Hepatocyte (in vitro differentiated cells): Measurements from ENCODE around the gene GPR149. TPM values are rescaled to one million over a fixed set of nuclear protein-coding genes. Genes with fewer than 3 reads are reported as not detected.

Source experiments
- DNase-seq: peaks from one replicate; pipeline ENCODE4 v3.0.0-alpha.2; 2016; ENCODE audit warnings: low spot score
- H2AFZ ChIP-seq: fragments of 200-600 bp; sonication (generic); 2 replicates; pipeline ENCODE4 v1.6.0; 2016; ENCODE audit warnings: antibody characterized with exemption, mild to moderate bottlenecking
- H3K27ac ChIP-seq: fragments of 200-600 bp; sonication (generic); 2 replicates; pipeline ENCODE4 v1.5.1; 2016; ENCODE audit warnings: mild to moderate bottlenecking
- H3K27me3 ChIP-seq: fragments of 200-600 bp; sonication (generic); 2 replicates; pipeline ENCODE4 v1.6.1; 2016
- H3K36me3 ChIP-seq: fragments of 200-600 bp; sonication (generic); replicated peaks from 2 replicates; pipeline ENCODE4 v1.5.1; 2016; ENCODE audit warnings: low read depth; ENCODE audit not compliant: insufficient read depth
- H3K4me1 ChIP-seq: fragments of 200-600 bp; sonication (generic); 2 replicates; pipeline ENCODE4 v1.5.1; 2016; ENCODE audit warnings: mild to moderate bottlenecking, moderate library complexity; ENCODE audit not compliant: insufficient read depth
- H3K4me2 ChIP-seq: fragments of 200-600 bp; sonication (generic); 2 replicates; pipeline ENCODE4 v1.6.0; 2016
- H3K4me3 ChIP-seq: fragments of 200-600 bp; sonication (generic); 2 replicates; pipeline ENCODE4 v1.5.1; 2016; ENCODE audit warnings: mild to moderate bottlenecking
- H3K79me2 ChIP-seq: fragments of 200-600 bp; sonication (generic); 2 replicates; pipeline ENCODE4 v1.6.0; 2017; ENCODE audit warnings: mild to moderate bottlenecking
- H3K9me2 ChIP-seq: fragments of 200-600 bp; sonication (generic); replicated peaks from 2 replicates; pipeline ENCODE4 v1.6.0; 2017; ENCODE audit warnings: mild to moderate bottlenecking; ENCODE audit not compliant: insufficient read depth
- H3K9me3 ChIP-seq: fragments of 200-600 bp; sonication (generic); 2 replicates; pipeline ENCODE4 v1.5.1; 2016; ENCODE audit warnings: low read depth, mild to moderate bottlenecking
- H4K20me1 ChIP-seq: fragments of 200-600 bp; sonication (generic); 2 replicates; pipeline ENCODE4 v1.6.0; 2016; ENCODE audit warnings: mild to moderate bottlenecking; ENCODE audit not compliant: insufficient read depth, poor library complexity, severe bottlenecking
- EZH2 ChIP-seq: fragments of 200-600 bp; sonication (generic); IDR thresholded peaks from 2 replicates; pipeline ENCODE4 v1.6.1; 2016; ENCODE audit warnings: antibody characterized with exemption, mild to moderate bottlenecking, borderline replicate concordance
- EZH2phosphoT487 ChIP-seq: fragments of 200-600 bp; sonication (generic); IDR thresholded peaks from one replicate; pipeline ENCODE4 v1.6.1; 2018; ENCODE audit warnings: antibody characterized with exemption, mild to moderate bottlenecking, low read depth, moderate library complexity; ENCODE audit not compliant: unreplicated experiment, severe bottlenecking
- WGBS: methylation state at CpG from one replicate; pipeline ENCODE4 v1.1.6; 2016; ENCODE audit warnings: low lambda C conversion rate; ENCODE audit errors: missing lambda C conversion rate; 5-methylcytosine and 5-hydroxymethylcytosine counted together
- polyA plus RNA-seq: library from polyadenylated mRNA; unstranded; fragments of >200 nt; fragmentation: Nextera tagmentation; extraction: Ambion mirVana; gene quantifications from 2 replicates; pipeline ENCODE4 v1.2.1, GENCODE V29; 2016
- total RNA-seq: library from RNA; depleted of rRNA; stranded (reverse); fragments of >200 nt; gene quantifications from 2 replicates; pipeline ENCODE4 v1.2.3, GENCODE V29; 2014
- TF ChIP-seq, protein P1 (sequence below): fragments of 200-600 bp; sonication (generic); IDR thresholded peaks from 2 replicates; pipeline ENCODE4 v1.5.1; 2016; ENCODE audit warnings: antibody characterized with exemption, mild to moderate bottlenecking; ENCODE audit not compliant: poor library complexity

The GPR149 gene
- total and polyA plus RNA-seq, 2 experiments from 2014 or later = not detected

DNA sequence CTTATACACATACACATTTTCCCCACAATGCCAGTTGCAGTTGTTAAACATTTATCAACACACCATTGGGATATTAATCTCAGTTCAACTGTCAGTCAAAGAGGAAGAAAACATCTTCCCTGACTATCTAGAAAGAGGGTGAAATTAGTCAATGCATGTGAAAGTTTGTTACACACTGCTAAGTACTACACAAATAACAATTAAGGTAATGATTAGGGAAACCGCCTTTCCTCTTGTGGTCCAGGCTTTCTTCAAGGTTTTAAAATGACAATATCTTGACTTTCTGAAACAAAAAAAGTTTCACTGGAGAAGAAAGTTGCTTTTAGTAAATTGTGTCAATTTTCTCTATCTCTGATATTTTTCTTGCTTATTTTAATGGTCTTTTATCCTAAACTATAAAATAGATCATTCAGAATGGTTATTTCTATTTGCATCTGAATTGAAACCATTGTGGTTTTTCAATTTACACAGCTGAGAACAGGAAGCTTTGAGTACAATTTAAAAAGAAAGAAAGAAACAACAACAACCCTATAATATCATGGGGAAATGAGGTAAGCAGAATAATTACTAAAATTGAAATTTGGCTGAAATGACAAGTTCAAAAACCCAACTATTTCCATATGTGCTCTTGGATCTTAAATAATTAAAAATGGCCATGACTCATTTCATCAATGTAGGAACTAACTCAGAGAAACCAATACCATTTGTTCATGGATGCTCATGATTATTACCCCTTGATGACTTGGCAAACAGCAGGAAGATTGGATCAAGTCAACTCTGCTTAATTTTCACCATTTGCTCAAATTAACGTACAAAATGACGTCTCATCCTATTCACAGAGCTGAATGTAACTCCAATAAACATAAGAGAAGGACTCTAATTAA, 31.7 kb downstream of the GPR149 start:
- Histone ChIP-seq H4K20me1 (no peaks in the 10 kb centered on the region), H3K4me3 (no peak overlapping the region), H3K36me3 (no peaks in the 10 kb centered on the region), H3K4me2 (no peak overlapping the region), H3K27me3 (no peaks in the 10 kb centered on the region), H3K9me3 (no peaks in the 10 kb centered on the region), H3K79me2 (no peaks in the 10 kb centered on the region), H3K27ac (no peak overlapping the region), H3K9me2 (no peaks in the 10 kb centered on the region), H2AFZ (no peak overlapping the region), H3K4me1 (no peaks in the 10 kb centered on the region)
- 88% methylated on average over 3 of the region's 3 CpGs for WGBS
- TF ChIP-seq, protein P1, sequence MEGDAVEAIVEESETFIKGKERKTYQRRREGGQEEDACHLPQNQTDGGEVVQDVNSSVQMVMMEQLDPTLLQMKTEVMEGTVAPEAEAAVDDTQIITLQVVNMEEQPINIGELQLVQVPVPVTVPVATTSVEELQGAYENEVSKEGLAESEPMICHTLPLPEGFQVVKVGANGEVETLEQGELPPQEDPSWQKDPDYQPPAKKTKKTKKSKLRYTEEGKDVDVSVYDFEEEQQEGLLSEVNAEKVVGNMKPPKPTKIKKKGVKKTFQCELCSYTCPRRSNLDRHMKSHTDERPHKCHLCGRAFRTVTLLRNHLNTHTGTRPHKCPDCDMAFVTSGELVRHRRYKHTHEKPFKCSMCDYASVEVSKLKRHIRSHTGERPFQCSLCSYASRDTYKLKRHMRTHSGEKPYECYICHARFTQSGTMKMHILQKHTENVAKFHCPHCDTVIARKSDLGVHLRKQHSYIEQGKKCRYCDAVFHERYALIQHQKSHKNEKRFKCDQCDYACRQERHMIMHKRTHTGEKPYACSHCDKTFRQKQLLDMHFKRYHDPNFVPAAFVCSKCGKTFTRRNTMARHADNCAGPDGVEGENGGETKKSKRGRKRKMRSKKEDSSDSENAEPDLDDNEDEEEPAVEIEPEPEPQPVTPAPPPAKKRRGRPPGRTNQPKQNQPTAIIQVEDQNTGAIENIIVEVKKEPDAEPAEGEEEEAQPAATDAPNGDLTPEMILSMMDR = no peak
- TF ChIP-seq EZH2 = no peak
- no peak for TF ChIP-seq EZH2phosphoT487
- DNase-seq = no peak

DNA sequence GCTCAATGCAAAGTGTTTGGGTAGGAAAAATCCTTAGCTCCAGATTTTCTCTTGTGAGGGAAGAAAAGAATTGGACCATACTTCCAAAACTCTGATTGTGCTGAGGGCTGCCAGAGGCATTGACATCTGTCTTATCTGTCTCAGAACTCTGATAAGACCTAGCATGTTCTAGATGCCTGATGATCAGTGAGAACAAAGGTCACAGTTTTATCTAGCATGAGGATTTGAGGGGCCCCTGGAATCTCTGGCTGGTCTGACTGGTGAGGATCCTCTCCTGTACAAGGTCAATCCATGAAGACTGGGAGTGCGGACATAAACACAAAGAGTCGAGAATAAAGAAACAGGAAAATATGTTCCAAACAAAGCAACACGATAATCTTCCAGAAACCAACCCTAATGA, 40.1 kb downstream of the GPR149 start:
- Histone ChIP-seq H3K79me2 (no peaks in the 10 kb centered on the region), H3K27me3 (no peaks in the 10 kb centered on the region), H3K4me3 (no peak overlapping the region), H3K9me3 (no peaks in the 10 kb centered on the region), H4K20me1 (no peaks in the 10 kb centered on the region), H3K4me1 (no peaks in the 10 kb centered on the region), H3K36me3 (no peaks in the 10 kb centered on the region), H3K9me2 (no peaks in the 10 kb centered on the region), H3K27ac (peak overlapping the region; percentile 45), H2AFZ (no peak overlapping the region), H3K4me2 (peak overlapping the region; percentile 28)
- 43% methylated on average over 3 of the region's 3 CpGs for WGBS
- no peak for DNase-seq
- TF ChIP-seq EZH2 = no peak

DNA sequence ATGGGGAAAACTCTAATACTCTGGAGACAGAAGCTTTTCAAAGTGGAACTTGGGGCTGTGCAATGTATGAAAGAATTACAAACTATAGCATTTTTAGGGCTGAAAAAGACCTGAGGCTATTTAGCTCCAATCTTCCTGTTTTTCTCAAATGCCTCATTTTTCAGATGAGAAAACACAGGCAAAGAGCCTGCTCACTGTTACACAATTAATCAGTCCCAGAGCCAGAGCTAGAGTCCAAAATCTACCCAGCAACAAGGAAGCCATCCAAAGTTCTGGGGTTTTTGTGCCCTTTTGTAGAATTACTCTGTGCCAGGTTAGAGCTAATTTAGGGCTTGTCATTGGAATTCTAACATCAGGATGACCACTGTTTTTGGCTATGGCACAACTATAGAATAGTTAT, 45.5 kb downstream of the GPR149 start:
- H3K4me1 ChIP-seq = no peaks in the 10 kb centered on the region
- no peak for DNase-seq
- no peak overlapping the region for H2AFZ ChIP-seq
- no peak overlapping the region for H3K4me3 ChIP-seq
- no peaks in the 10 kb centered on the region for H3K27me3 ChIP-seq
- no peaks in the 10 kb centered on the region for H3K36me3 ChIP-seq
- no peaks in the 10 kb centered on the region for H3K79me2 ChIP-seq
- no peak for TF ChIP-seq EZH2
- TF ChIP-seq, protein P1 = no peak
- TF ChIP-seq EZH2phosphoT487 = no peak
- H4K20me1 ChIP-seq = no peaks in the 10 kb centered on the region
- no peak overlapping the region for H3K27ac ChIP-seq
- no peaks in the 10 kb centered on the region for H3K9me2 ChIP-seq
- H3K9me3 ChIP-seq = no peaks in the 10 kb centered on the region
- H3K4me2 ChIP-seq = no peak overlapping the region

DNA sequence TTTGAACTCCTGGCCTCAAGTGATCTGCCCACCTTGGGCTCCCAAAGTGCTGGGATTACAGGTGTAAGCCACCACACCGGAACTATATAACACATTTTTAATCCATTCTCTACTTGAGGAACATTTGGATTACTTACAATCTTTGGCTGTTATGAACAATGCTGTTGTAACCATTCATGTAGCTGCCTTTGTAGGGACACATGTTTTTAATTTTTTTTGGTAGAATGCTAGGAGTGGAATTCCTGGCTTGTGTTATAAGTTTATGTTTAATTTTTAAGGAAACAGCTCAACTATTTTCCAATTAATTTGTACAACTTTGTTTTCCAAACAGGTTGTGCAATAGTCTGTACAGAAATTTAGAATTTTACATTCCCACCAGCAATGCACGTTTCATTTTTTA, 51.7 kb downstream of the GPR149 start:
- no peak overlapping the region for H3K4me2 ChIP-seq
- H3K27me3 ChIP-seq = no peaks in the 10 kb centered on the region
- no peaks in the 10 kb centered on the region for H4K20me1 ChIP-seq
- no peaks in the 10 kb centered on the region for H3K9me2 ChIP-seq
- H3K4me3 ChIP-seq = no peak overlapping the region
- 85% methylated on average over 2 of the region's 2 CpGs for WGBS
- no peaks in the 10 kb centered on the region for H3K36me3 ChIP-seq
- TF ChIP-seq EZH2 (no peak), EZH2phosphoT487 (no peak)
- TF ChIP-seq, protein P1 = no peak
- no peaks in the 10 kb centered on the region for H3K79me2 ChIP-seq
- H2AFZ ChIP-seq = no peak overlapping the region
- no peak overlapping the region for H3K27ac ChIP-seq
- DNase-seq = no peak
- H3K4me1 ChIP-seq = no peaks in the 10 kb centered on the region
- H3K9me3 ChIP-seq = no peaks in the 10 kb centered on the region
